Sigmoid colon (tissue), 7 donors: ENCODE measurements around the gene GABRB1. TPM values are rescaled to one million over a fixed set of nuclear protein-coding genes. Genes with fewer than 3 reads are reported as not detected.

Experiments used
- DNase-seq: peaks from one replicate; pipeline ENCODE4 v3.0.0-alpha.2; 2019
- H3K27ac ChIP-seq, 4 donors: fragments of 200-600 bp; sonication (generic); one replicate each; pipeline ENCODE4 v1.5.1; 2016 to 2019; ENCODE audit warnings: mild to moderate bottlenecking in 1 of 4
- H3K27me3 ChIP-seq, 3 donors: fragments of 200-600 bp; sonication (generic); one replicate each; pipeline ENCODE4 v1.5.1; 2019; ENCODE audit warnings: mild to moderate bottlenecking in 1 of 3
- H3K36me3 ChIP-seq, 4 donors: fragments of 200-600 bp; sonication (generic); one replicate each; pipeline ENCODE4 v1.5.1; 2016 to 2019
- H3K4me1 ChIP-seq, 4 donors: fragments of 200-600 bp; sonication (generic); one replicate each; pipeline ENCODE4 v1.5.1; 2017 to 2019
- H3K4me3 ChIP-seq, 4 donors: fragments of 200-600 bp; sonication (generic); one replicate each; pipeline ENCODE4 v1.5.1; 2017 to 2019; ENCODE audit warnings: mild to moderate bottlenecking in 2 of 4, moderate library complexity in 1 of 4
- H3K9me3 ChIP-seq, 4 donors: fragments of 200-600 bp in 3 of 4; sonication (generic) in 3 of 4; one replicate each; pipeline versions ENCODE4 v1.5.1 to v1.6.1; 2013 to 2019
- CTCF ChIP-seq, 4 experiments: fragments of 450-650 bp in 3 of 4; fragments of 200-600 bp in 1 of 4; IDR thresholded peaks; one replicate each; pipeline ENCODE4 v1.5.1; 2016 to 2019; ENCODE audit warnings: antibody characterized with exemption in 4 of 4, mild to moderate bottlenecking in 3 of 4, moderate library complexity in 2 of 4
- EP300 ChIP-seq, 4 donors: sonication (generic); formaldehyde crosslinking; IDR thresholded peaks; one replicate each; pipeline ENCODE4 v1.6.1; 2017; ENCODE audit warnings: antibody characterized with exemption in 4 of 4
- POLR2A ChIP-seq, 2 donors: fragments of 450-650 bp; IDR thresholded peaks; one replicate each; pipeline ENCODE4 v1.6.1; 2016; ENCODE audit warnings: antibody characterized with exemption in 2 of 2, mild to moderate bottlenecking in 2 of 2, moderate library complexity in 2 of 2
- POLR2AphosphoS5 ChIP-seq, 4 donors: sonication (generic); formaldehyde crosslinking; IDR thresholded peaks; one replicate each; pipeline ENCODE4 v1.6.1; 2017; ENCODE audit warnings: antibody characterized with exemption in 4 of 4
- WGBS, 2 donors: extraction: QIAGEN DNeasy Blood & Tissue Kit; methylation state at CpG; one replicate each; pipeline ENCODE4 v1.1.7; 2013; 5-methylcytosine and 5-hydroxymethylcytosine counted together
- intact Hi-C: fragments of 100-400 bp; cut with DNase I; formaldehyde crosslinking; loops from one replicate; pipeline ENCODE4 v1.15.1; 2023
- polyA plus RNA-seq, 3 donors: library from polyadenylated mRNA; stranded (reverse); fragments of 200-250 nt; gene quantifications; one replicate each; pipeline ENCODE4 v1.2.3, GENCODE V29; 2013
- total RNA-seq, 4 donors: library from RNA; depleted of rRNA; stranded (reverse); fragments of >200 nt; gene quantifications; one replicate each; pipeline ENCODE4 v1.1.0, GENCODE V29; 2016
- donor health status: healthy with polysubstance abuse.
- donor health status: Bipolar disorder and iron deficiency.
- donor health status: healthy.

GABRB1 gene
- total and polyA plus RNA-seq, 7 donors: 0.22 to 1.7 (median 0.49) TPM; not detected in 2

GRCh38 chr4:47084795-47085194 is 53.4 kb downstream of the GABRB1 start:
- no peaks in the 10 kb centered on the region for H3K4me1 ChIP-seq
- no peaks in the 10 kb centered on the region for H3K9me3 ChIP-seq
- no peaks in the 10 kb centered on the region for H3K27me3 ChIP-seq
- H3K4me3 ChIP-seq: no peak overlapping the region
- TF ChIP-seq POLR2AphosphoS5 (IDR thresholded peaks at IDR 0.05) (no peak), POLR2A (IDR thresholded peaks at IDR 0.05) (no peak), CTCF (IDR thresholded peaks at IDR 0.05) (no peak), EP300 (IDR thresholded peaks at IDR 0.05) (no peak)
- H3K27ac ChIP-seq: no peak overlapping the region
- intact Hi-C loops: no loop called here
- no peaks in the 10 kb centered on the region for H3K36me3 ChIP-seq
- DNase-seq: no peak

- WGBS, 2 donors: 80 to 86% methylated on average over 2 of the region's 2 CpGs
- no peak overlapping the region for H3K4me3 ChIP-seq
- no peaks in the 10 kb centered on the region for H3K9me3 ChIP-seq
- no peak overlapping the region for H3K27ac ChIP-seq
- H3K4me1 ChIP-seq: no peaks in the 10 kb centered on the region
- no peaks in the 10 kb centered on the region for H3K27me3 ChIP-seq
- intact Hi-C loops: no loop called here
- no peak for DNase-seq
- H3K36me3 ChIP-seq: no peaks in the 10 kb centered on the region
- no peak for TF ChIP-seq CTCF (IDR thresholded peaks at IDR 0.05)
- TF ChIP-seq POLR2AphosphoS5 (IDR thresholded peaks at IDR 0.05): no peak
- TF ChIP-seq POLR2A (IDR thresholded peaks at IDR 0.05): no peak
- TF ChIP-seq EP300 (IDR thresholded peaks at IDR 0.05): no peak
Observed at GRCh38 chr4:47088298-47088697, 56.9 kb downstream of the GABRB1 start.

GRCh38 chr4:47095884-47096283 is 64.5 kb downstream of the GABRB1 start:
- intact Hi-C loops: no loop called here
- WGBS, 2 donors: 83 to 85% methylated on average over 1 of the region's 1 CpG
- H3K4me1 ChIP-seq: no peaks in the 10 kb centered on the region
- DNase-seq: no peak
- TF ChIP-seq POLR2A (IDR thresholded peaks at IDR 0.05) (no peak), CTCF (IDR thresholded peaks at IDR 0.05) (no peak), EP300 (IDR thresholded peaks at IDR 0.05) (no peak)
- no peak overlapping the region for H3K4me3 ChIP-seq
- H3K9me3 ChIP-seq: no peaks in the 10 kb centered on the region
- no peaks in the 10 kb centered on the region for H3K36me3 ChIP-seq
- H3K27ac ChIP-seq: no peak overlapping the region
- no peaks in the 10 kb centered on the region for H3K27me3 ChIP-seq

- H3K4me3 ChIP-seq: no peak overlapping the region
- 50 to 72% methylated on average over 1 of the region's 1 CpG for WGBS, 2 donors
- H3K27ac ChIP-seq: no peak overlapping the region
- H3K9me3 ChIP-seq: no peaks in the 10 kb centered on the region
- no peaks in the 10 kb centered on the region for H3K4me1 ChIP-seq
- TF ChIP-seq POLR2A (IDR thresholded peaks at IDR 0.05) (no peak), POLR2AphosphoS5 (IDR thresholded peaks at IDR 0.05) (no peak), EP300 (IDR thresholded peaks at IDR 0.05) (no peak), CTCF (IDR thresholded peaks at IDR 0.05) (no peak)
- H3K36me3 ChIP-seq: no peaks in the 10 kb centered on the region
- intact Hi-C loops: no loop called here
- no peaks in the 10 kb centered on the region for H3K27me3 ChIP-seq
- no peak for DNase-seq
Observed at GRCh38 chr4:47101453-47101852, 70.1 kb downstream of the GABRB1 start.

GRCh38 chr4:47104986-47105385 is 73.6 kb downstream of the GABRB1 start:
- H3K4me3 ChIP-seq: no peak overlapping the region
- H3K27ac ChIP-seq: no peak overlapping the region
- intact Hi-C loops: no loop called here
- DNase-seq: no peak
- 84 to 89% methylated on average over 1 of the region's 1 CpG for WGBS, 2 donors
- no peaks in the 10 kb centered on the region for H3K27me3 ChIP-seq
- H3K9me3 ChIP-seq: no peaks in the 10 kb centered on the region
- H3K4me1 ChIP-seq: no peaks in the 10 kb centered on the region
- no peaks in the 10 kb centered on the region for H3K36me3 ChIP-seq
- TF ChIP-seq POLR2AphosphoS5 (IDR thresholded peaks at IDR 0.05): no peak
- TF ChIP-seq POLR2A (IDR thresholded peaks at IDR 0.05): no peak
- no peak for TF ChIP-seq EP300 (IDR thresholded peaks at IDR 0.05)
- no peak for TF ChIP-seq CTCF (IDR thresholded peaks at IDR 0.05)
